G401.6 (cell line): ENCODE measurements around the gene VMA21.

Experiments used
- FAIRE-seq: peaks from 2 replicates; lab custom pipeline; 2012; peaks lifted over from hg19 to GRCh38; lab: Jason Lieb, UNC

The VMA21 gene, protein sequence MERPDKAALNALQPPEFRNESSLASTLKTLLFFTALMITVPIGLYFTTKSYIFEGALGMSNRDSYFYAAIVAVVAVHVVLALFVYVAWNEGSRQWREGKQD

DNA sequence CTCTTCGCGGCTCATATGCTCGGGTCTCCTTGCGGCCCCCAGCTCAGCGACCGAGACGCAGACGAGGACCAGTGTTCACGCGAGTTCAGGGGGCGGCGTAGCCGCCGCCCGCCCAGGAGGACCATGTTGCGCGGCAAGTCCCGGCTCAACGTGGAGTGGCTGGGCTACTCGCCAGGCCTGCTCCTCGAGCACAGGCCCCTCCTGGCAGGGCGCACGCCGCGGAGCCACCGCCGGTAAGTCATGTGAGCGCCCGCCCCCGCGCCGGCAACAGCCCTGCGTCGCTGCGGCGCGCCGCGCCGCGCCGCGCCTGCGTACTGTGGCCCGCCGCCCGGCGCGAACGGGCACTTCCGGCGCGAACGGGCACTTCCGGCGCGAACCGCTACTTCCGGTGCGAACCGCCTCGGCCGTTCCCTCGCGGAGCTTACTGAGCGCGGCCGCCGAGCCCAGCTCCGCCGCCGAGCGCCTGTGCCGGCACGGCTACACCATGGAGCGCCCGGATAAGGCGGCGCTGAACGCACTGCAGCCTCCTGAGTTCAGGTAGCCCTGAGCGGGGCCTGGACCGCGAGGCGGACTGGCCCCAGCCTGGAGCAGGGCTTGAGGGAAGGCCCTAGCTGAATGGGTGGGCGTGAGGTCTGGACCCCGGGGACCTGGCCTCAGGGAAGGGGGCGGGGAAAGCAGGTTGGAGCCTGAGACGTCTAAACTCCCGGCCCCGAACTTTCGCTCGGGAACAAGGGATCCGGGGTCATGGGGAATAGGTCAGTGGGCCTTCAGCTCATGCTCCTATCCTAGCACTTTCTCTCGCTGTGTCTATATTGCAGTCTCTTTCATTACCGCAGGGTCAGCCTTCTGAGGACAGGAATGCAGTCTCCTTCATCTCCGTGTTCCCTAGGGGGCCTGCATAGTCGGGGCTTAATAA is at the start of gene VMA21:
Gene VMA21 (plus strand): TSS at position 382 of the 916 bp plus-strand sequence. CDS start 103 bp downstream, at position 485.
- no peak for FAIRE-seq

DNA sequence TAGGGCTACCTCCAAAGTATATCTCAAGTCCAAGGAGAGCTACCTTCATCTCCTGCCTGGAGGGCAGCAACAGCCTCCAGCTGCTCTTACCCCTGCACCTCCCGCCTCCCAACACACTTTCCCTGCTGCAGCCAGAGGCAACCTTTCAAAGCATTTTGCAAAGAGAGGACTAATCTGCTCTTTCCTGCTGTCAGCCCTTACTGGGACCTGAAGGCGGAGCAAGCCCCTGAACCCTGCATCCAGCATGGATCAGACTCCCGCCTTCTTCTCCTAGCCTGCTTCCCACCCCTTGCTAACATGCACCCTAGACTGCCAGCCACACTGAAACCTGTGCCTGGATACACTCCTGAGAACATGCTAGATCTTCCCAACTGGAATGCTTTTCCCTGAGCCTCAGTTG is 37.7 kb upstream of the VMA21 start:
- no peak for FAIRE-seq

DNA sequence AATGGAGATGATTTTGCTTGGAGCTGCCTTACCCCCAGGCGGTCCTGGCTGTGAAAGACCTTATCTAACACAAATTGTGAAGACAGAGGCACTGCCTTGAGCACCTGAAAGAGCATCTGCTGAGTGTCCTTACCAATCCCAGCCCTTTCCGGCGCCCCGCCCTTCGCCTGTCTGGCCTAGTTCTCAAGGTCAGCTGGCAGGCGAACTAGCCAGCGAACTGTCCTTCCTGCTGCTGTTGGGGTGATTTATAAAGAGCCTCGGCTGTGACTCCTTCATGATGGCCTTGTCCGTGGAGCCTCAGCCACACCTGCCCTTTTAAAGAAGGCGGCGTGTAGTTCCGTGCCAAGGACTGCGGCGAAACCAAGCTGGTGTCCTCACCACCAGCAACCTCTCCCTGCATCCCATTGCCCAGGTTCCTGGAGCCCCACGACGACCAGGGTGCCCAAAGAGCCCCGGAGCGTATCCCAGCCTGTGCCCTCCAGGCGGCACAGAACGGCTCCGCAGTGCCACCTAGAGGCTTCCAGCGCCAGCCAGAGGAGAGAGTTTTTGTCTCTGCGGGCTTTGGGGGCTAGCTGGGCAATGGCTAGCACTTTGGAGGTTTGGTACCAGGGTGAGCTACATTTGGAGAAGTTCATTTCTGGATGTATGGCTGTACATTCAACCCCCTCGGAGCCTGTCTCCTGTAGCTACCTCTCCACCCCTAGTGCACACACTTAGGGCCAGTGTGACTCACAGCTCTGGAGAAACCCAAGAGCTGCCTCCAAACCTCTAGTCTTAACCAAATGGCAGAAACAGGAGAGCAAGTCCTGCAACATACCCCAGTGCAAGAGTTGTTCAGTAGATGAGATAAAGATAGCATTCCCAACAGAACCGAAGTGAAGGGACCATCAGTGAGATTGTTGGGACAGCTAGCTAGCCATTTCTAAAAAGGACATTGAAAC is 36.8 kb upstream of the VMA21 start:
- no peak for FAIRE-seq

DNA sequence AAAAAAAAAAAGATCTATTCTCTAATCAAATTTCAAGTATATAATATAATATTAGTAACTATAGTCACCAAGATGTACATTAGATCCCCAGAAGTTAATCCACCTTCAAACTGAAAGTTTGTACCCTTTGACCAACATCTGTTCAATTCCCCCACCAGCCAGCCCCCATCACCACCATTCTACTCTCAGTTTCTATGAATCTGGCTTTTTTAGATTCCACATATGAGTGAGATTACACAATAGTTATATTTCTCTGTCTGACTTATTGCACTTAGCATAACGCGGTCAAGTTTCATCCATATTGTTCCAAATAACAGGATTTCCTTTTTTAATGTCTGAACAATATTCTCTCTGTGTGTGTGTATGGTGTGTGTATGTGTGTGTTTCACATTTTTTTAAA is 33.7 kb upstream of the VMA21 start:
- FAIRE-seq = no peak

DNA sequence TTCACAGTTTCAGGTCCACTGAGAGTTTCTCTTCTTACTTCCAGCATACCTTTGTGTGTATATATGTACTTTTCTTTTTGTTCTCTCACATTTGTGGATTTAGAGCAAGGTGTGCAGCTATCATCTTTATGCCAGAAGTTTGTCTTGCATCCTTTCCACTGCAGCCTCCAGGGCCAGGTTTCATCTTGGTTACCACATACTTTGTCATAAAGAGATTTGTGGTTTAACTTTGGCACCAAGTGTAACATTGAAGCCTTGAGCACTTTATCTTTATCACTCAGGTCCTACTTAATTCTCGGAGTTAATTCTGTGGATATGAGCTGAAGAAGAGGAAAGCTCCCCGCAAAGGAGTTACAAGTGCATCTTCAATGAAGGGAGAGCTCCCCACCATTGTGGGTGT is 31.4 kb upstream of the VMA21 start:
- no peak for FAIRE-seq

DNA sequence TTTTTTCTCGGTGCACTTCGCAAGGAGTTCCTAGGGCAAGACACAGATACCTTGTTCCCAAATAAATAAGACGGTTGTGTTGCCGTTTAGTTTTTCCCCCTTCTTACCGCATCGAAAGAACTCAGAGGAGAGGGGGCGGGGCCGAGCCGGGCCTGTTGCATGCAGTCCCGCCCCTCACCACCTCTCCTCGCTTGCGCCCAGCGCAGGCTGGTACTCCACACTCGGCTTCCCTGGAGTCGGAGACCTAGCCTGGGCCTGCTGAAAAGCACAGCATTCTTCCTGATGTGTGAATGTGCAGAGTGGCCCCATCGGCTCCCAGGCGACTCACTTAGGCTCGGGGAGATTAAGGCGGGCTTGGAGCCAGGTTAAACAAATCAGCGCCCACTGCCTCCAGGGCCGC is 26.1 kb upstream of the VMA21 start:
- no peak for FAIRE-seq

DNA sequence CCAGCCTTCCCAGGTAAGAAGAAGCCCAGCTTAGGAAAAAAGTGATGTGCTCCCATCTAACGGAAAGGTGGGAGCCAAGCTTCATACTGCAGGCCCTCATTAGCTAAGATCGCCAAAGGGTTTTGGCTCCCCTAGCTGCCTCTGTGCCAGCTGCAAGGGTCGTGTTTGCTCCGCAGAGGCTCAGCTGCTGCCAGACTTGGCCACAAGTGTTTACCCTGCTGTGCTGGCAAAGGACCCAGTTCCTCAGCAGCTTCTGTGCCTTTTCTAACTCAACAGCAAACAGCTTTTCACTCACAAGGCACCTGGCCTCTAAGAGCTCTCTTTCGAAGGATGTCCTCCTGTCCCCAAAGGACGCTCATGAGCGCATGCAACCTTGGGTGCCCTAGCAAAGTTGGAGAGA is 12.2 kb upstream of the VMA21 start:
- FAIRE-seq = no peak

DNA sequence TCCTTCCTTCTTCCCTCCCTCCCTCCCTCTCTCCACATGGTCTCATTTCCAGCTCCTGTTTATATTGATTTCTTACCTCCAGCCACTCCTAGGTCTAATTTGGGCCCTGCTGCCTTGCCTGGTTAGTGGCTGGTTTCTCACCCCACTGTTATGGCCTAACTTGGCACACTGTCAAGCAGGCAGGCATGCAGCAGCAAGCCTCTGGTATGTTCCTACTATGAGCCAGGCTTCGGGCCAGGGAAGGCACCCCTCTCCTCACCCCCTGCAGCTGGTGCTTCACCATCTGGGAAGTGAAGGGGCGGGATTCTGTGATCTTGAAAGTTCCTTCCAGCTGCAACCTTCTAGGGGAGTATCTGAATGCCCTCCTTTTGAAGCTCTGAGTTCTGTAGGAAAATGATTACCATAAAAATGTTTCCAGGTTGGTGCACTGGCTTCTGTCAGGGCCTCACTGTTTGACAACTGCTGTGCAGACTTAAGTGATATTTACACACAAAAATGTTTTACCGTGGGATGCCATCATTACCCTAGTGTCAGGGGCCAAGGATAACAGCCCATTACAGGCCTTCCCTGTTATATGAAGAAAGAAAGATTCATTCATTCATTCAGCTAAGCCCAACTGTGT is 10.1 kb upstream of the VMA21 start:
- FAIRE-seq = no peak

DNA sequence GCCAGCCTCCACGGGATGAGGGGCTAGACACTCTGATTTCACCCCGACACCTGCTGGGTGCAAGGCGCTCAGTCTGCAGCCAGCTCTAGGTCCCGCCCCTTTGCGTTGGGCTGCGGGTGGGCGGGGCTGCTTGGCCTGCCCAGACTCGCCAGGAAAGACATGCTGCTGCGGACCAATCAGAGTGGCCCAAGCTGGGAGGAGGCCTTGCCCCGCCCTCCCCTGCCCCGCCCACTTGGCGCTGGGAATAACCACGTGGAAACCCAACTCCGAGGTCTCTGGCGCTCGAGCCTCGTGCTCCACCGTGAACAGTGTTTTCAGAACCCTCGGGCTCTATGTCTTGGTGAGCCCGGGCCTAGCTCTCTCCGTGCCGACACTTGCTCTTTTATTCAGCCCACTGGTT is 5.3 kb upstream of the VMA21 start:
- no peak for FAIRE-seq

DNA sequence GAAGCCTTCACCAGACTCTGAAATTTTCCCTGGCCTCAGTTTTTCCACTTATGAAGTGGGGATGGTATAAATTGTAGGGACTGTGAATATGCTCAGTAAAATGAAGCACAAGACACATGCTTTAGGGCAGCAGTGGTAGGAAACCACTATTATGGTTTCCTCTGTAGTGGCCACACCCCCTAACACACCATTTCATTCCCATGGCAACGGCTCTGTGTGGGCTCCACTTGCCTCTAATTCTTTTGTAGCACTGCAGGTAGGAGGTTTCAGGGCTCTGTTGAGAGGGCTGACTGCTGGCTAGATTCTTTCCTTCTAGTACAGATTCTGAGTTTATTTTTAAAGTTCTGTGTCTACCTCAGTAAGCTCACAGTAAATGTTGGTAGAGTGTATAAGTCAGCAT is 3.5 kb upstream of the VMA21 start:
- FAIRE-seq = no peak

DNA sequence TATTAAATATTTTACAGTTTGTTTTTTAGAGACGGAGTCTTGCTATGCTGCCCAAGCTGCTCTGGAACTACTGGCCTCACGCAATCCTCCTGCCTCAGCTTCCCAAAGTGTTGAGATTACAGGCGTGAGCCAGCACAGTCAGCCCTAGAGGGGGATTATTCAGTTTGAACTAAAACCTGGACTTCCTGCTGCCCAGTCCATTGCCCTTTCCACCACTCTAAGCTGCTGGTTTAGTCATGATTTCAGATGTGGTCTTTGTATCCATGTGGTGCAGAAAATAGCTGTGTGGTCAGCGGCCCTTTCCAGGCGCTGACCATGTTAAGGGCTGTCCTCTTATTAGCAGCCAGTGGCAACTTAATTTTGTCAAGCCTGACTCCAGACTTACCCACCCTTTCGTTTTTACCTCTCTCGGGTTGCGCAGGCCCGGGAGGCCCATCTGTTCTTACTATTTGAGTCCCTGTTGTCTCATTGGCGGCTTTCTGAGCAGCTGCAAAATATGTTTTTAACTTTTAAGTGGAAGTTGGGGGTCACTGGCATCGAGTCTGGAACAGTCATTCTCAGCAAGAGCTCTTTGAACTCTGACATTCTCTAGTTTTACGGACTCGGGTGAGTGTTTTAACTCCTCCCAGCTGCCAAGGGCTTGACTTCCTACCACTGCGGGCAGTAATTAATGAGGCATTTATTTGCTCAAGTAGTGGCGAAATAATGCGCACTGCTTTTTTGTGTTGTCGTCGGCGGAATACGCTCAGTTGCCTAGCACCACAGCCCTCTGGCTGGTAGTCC is 773 bp upstream of the VMA21 start:
- no peak for FAIRE-seq

DNA sequence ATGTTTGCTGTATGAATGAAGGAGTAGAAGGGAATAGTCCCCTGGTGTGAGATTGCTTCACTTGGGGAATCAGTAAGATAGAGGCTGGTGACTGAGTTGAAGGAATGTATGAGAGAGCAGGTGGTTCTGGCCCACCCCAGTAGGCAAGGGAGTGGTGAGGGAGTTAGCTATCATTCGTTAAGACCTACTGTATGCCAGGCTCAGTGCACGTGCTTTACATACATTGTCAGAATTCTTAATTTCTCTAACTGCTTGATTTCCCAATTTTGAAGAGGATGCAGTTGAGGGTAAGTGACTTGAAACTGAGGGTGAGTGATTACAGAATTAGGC is 700 bp downstream of the VMA21 start:
- FAIRE-seq = no peak

DNA sequence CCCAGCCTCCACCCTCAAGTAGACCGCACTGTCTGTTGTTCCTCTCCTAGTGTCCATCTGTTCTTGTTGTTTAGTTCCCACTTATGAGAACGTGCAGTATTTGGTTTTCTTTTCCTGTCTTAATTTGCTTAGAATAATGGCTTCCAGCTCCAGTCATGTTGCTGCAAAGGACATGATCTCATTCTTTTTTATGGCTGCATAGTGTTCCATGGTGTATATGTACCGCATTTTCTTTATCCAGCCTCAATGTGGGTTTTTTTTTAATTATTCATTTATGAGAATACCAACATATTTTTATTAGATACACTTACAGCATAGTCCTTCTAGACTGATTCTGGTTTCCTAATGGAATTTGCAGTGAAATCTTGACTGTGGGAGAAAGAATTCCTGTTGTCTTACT is 1.3 kb downstream of the VMA21 start:
- no peak for FAIRE-seq

DNA sequence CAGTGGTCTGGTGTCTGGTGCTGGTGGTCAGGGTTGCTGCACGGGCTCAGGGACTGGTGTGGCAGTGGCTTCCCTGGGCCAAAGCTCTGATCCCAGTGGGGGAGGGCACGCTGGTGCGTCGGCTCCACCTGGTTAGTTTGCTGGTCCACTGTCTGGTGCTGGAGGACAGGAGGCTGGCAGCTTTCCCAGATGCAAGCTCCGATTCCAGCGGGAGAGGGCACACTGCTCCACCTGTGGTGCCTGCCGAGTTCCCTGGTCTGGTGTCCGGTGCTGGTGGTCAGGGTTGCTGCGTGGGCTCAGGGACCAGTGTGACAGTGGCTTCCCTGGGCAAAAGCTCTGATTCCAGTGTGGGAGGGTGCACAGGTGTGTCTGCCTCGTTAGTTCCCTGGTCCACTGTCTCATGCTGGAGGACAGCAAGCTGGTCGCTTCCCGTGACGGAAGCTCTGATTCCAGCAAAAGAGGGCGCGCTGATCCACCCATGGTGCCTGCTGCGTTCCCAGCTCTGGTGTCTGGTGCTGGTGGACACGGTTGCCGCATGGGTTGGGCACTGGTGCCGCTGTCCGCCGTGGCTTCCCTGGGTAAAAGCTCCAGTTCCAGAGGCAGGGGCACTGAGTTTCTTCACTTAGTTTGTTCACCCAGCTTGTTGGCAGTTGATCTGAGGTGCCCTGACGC is 5.8 kb downstream of the VMA21 start:
- no peak for FAIRE-seq

DNA sequence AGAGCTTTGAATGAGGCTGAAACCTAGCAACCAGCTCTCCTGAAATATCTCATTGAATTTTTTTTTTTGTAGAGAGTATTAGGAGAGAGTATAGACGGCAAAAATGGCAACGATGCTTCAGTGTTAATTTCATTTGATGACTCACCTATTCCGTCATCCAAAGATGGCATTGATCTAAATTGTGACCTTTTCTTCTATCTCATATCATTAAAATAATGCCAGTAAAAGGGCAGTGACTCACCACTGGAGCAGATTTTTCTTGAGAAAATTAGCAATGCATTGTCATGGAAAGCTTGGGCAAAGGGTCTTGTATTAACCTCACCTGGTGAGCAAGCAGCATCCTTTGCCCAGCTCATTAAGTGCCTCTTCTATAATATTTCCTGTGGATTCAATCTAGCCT is 19.6 kb downstream of the VMA21 start:
- FAIRE-seq = no peak

DNA sequence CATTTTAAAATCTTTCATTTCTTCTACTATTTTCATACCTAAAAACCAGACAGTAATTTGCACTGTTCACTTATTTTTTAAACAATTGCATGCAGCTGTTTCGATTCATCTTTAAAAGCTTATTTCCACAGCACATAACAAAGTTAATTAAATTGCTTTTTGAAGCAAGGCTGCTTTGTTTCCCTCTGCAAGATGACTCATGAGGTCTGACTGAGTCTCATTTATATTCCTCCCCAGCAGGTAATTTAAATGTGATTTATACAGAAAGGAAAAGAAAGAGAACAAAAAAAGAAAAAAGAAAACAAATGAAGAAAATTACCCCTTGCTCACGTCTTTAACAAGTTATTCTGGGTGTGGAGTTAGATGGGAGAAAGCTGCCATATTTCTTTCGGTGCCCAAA is 22.8 kb downstream of the VMA21 start:
- no peak for FAIRE-seq

DNA sequence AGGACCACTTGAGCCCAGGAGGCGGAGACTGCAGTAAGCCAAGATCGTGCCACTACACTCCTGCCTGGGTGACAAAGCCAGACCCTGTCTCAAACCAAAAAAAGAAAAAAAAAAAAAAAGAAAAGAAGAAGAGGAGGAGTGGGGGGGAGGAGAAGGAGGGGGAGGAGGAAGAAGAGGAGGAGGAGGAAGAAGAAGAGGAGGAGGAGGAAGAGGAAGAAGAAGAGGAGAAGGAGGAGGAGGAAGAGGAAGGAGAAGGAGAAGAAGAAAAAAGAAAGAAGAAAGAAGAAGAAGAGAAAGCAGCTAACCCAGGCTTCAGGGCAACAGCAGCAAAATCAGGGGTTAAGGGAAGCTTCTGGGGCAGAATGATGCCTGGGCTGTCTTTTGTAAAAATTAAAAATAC is 27.5 kb downstream of the VMA21 start:
- no peak for FAIRE-seq

DNA sequence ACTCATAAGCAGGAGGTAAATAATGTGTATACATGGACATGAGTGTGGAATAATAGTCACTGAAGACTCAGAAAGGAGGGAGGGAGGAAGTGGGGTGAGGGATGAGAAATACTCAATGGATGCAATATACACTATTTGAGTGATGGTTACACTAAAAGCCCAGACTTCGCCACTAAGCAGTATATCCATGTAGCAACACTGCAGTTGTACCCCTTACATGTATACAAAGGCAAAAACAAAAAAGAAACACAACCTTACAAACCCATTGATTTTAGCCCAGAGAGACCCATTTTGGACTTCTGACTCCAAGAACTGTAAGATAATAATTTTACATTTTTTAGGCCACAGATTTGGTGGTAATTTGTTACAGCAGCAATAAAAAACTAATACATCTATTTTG is 51.5 kb downstream of the VMA21 start:
- FAIRE-seq = no peak

DNA sequence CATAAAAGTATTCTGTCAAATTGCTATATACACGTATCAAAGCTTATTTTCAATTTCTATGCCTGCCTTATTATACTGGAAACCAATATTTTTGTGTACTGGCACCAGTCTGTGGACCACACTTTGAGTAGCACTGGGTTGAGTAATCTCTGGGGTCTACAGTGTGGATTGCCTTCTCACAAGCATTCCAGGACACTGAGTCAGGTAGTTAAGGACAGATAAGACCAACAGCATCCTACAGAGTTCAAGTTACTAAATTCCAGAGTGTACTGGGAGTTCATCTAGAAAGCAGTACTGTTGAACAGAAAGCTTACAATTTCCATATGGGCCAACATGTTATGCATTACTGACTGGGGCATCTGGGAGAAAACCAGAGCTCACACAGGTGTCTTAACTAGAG is 61.8 kb downstream of the VMA21 start:
- no peak for FAIRE-seq
